Liver (tissue), 9 donors: ENCODE measurements around the gene PHF11. TPM values are rescaled to one million over a fixed set of nuclear protein-coding genes. Genes with fewer than 3 reads are reported as not detected.

Source experiments
- DNase-seq: peaks from one replicate; pipeline ENCODE4 v3.0.0-alpha.2; 2017; ENCODE audit warnings: low spot score
- H3K27ac ChIP-seq, 2 donors: one replicate each; pipeline ENCODE4 v1.7.0; 2013; ENCODE audit warnings: inconsistent platforms in 2 of 2, low read length in 2 of 2, control low read depth in 1 of 2, low read depth in 1 of 2, mild to moderate bottlenecking in 1 of 2
- H3K27me3 ChIP-seq, 4 donors: one replicate each; pipeline versions ENCODE4 v1.6.1 to v1.7.0; 2013; ENCODE audit warnings: low read length in 3 of 4, inconsistent platforms in 1 of 4, mild to moderate bottlenecking in 1 of 4, moderate library complexity in 1 of 4; ENCODE audit not compliant: control insufficient read depth in 4 of 4, insufficient read depth in 4 of 4
- H3K36me3 ChIP-seq, 4 donors: one replicate each; pipeline versions ENCODE4 v1.6.1 to v1.7.0; 2013; ENCODE audit warnings: low read length in 3 of 4, mild to moderate bottlenecking in 3 of 4, low read depth in 1 of 4, moderate library complexity in 1 of 4; ENCODE audit not compliant: control insufficient read depth in 4 of 4, insufficient read depth in 3 of 4
- H3K4me1 ChIP-seq, 4 donors: one replicate each; pipeline versions ENCODE4 v1.6.1 to v1.7.0; 2013; ENCODE audit warnings: low read length in 3 of 4, mild to moderate bottlenecking in 3 of 4, moderate library complexity in 1 of 4; ENCODE audit not compliant: control insufficient read depth in 4 of 4, insufficient read depth in 4 of 4
- H3K4me3 ChIP-seq, 3 donors: one replicate each; pipeline versions ENCODE4 v1.6.1 to v1.7.0; 2013; ENCODE audit warnings: low read length in 3 of 3, control low read depth in 1 of 3, low read depth in 1 of 3, mild to moderate bottlenecking in 1 of 3
- H3K9ac ChIP-seq, 2 donors: one replicate each; pipeline ENCODE4 v1.7.0; 2013; ENCODE audit warnings: low read length in 2 of 2, mild to moderate bottlenecking in 2 of 2, moderate library complexity in 2 of 2, control low read depth in 1 of 2, low read depth in 1 of 2
- H3K9me3 ChIP-seq, 4 donors: one replicate each; pipeline versions ENCODE4 v1.6.1 to v1.7.0; 2013; ENCODE audit warnings: low read length in 3 of 4; ENCODE audit not compliant: control insufficient read depth in 4 of 4
- ATF3 ChIP-seq: IDR thresholded peaks from 2 replicates; pipeline ENCODE4 v1.6.1; 2016; ENCODE audit warnings: antibody characterized with exemption
- EGR1 ChIP-seq, 2 donors: IDR thresholded peaks; 2 replicates each; pipeline ENCODE4 v1.6.1; 2016 to 2018; ENCODE audit warnings: antibody characterized with exemption in 2 of 2, low read depth in 2 of 2
- FOXA2 ChIP-seq: IDR thresholded peaks from 2 replicates; pipeline ENCODE4 v1.6.1; 2016; ENCODE audit warnings: antibody characterized with exemption
- GABPA ChIP-seq, 2 donors: IDR thresholded peaks in 1 of 2; conservative IDR thresholded peaks in 1 of 2; 2 replicates each; pipeline ENCODE4 v1.6.1; 2016; ENCODE audit warnings: antibody characterized with exemption in 2 of 2, mild to moderate bottlenecking in 1 of 2, moderate library complexity in 1 of 2
- HNF4A ChIP-seq, 2 donors: conservative IDR thresholded peaks; 2 replicates each; pipeline ENCODE4 v1.6.1; 2016; ENCODE audit warnings: antibody characterized with exemption in 2 of 2, mild to moderate bottlenecking in 2 of 2
- HNF4G ChIP-seq: IDR thresholded peaks from 2 replicates; pipeline ENCODE4 v1.6.1; 2016; ENCODE audit warnings: antibody characterized with exemption
- JUND ChIP-seq, 2 donors: IDR thresholded peaks; 2 replicates each; pipeline ENCODE4 v1.6.1; 2016; ENCODE audit warnings: antibody characterized with exemption in 2 of 2
- MAX ChIP-seq: IDR thresholded peaks from 2 replicates; pipeline ENCODE4 v1.6.1; 2016; ENCODE audit warnings: antibody characterized with exemption
- NR2F2 ChIP-seq: IDR thresholded peaks from 2 replicates; pipeline ENCODE4 v1.6.1; 2016; ENCODE audit warnings: antibody characterized with exemption
- RXRA ChIP-seq, 2 donors: IDR thresholded peaks; 2 replicates each; pipeline ENCODE4 v1.6.1; 2017 to 2018; ENCODE audit warnings: antibody characterized with exemption in 2 of 2, mild to moderate bottlenecking in 1 of 2
- SP1 ChIP-seq: IDR thresholded peaks from 2 replicates; pipeline ENCODE4 v1.6.1; 2018; ENCODE audit warnings: antibody characterized with exemption, mild to moderate bottlenecking
- TAF1 ChIP-seq: conservative IDR thresholded peaks from 2 replicates; pipeline ENCODE4 v1.6.1; 2016; ENCODE audit warnings: antibody characterized with exemption, mild to moderate bottlenecking
- YY1 ChIP-seq: IDR thresholded peaks from 2 replicates; pipeline ENCODE4 v1.6.1; 2016; ENCODE audit warnings: antibody characterized with exemption, mild to moderate bottlenecking
- WGBS: extraction: QIAGEN DNeasy Blood & Tissue Kit; methylation state at CpG from one replicate; pipeline ENCODE4 v1.1.7; 2013; 5-methylcytosine and 5-hydroxymethylcytosine counted together
- polyA plus RNA-seq, 2 donors: library from polyadenylated mRNA; stranded (reverse) in 1 of 2; unstranded in 1 of 2; fragments of 200-250 nt in 1 of 2; fragments of >200 nt in 1 of 2; fragmentation: Nextera tagmentation in 1 of 2; extraction: Ambion mirVana in 1 of 2; gene quantifications; one replicate each; pipeline versions ENCODE4 v1.2.1 to v1.2.3, GENCODE V29; 2013 to 2015
- total RNA-seq, 2 donors: library from RNA; depleted of rRNA; stranded (reverse); fragments of >200 nt; gene quantifications; one replicate each; pipeline ENCODE4 v1.2.3, GENCODE V29; 2014
- TF ChIP-seq, protein P1 (sequence below): fragments of 150-350 bp; IDR thresholded peaks from 2 replicates; pipeline ENCODE4 v1.5.1; 2017; ENCODE audit warnings: improper control_type of control experiment, low read depth, low read length; ENCODE audit not compliant: missing input control
- TF ChIP-seq, protein P2 (sequence below): IDR thresholded peaks from 2 replicates; pipeline ENCODE4 v1.6.1; 2016; ENCODE audit warnings: antibody characterized with exemption, mild to moderate bottlenecking
- TF ChIP-seq, protein P3 (sequence below): IDR thresholded peaks from 2 replicates; pipeline ENCODE4 v1.6.1; 2016; ENCODE audit warnings: antibody characterized with exemption
- donor health status: healthy.
- donor health status: healthy.
- donor health status: healthy.
- donor health status: healthy.
- donor health status: healthy.

Gene PHF11
- total and polyA plus RNA-seq, 4 donors = 8.6 to 16.1 (median 11.5) TPM

DNA sequence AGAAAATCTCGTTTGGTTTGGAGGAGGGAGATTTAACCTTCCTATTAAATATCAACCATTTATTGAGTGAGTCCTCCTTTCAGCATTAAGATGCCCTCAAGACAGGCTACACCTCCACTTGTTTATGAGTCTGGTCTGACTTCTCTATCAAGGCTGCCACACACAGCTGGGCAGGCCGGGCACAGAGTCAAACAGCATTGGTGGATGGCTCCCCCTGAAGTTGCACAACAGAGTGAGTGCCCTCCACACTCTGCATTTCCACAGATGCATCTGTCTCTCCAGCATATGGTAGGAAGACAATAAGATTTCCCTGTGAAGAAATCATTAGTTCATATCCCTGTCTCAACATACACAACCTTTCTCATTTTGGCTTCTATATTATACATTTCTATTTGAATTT lies 31.4 kb downstream of the PHF11 start:
- Histone ChIP-seq H3K4me1 (no peaks in the 10 kb centered on the region), H3K9ac (no peak overlapping the region), H3K27me3 (no peaks in the 10 kb centered on the region), H3K27ac (no peak overlapping the region), H3K4me3 (no peak overlapping the region), H3K9me3 (no peaks in the 10 kb centered on the region), H3K36me3 (peaks cover 3 to 12% (median 10%) of the 10 kb centered on the region in 4 donors)
- DNase-seq = no peak
- no peak for TF ChIP-seq GABPA (IDR thresholded peaks at IDR 0.05 in 1 of 2, conservative IDR thresholded peaks at IDR 0.05 in 1 of 2)
- TF ChIP-seq JUND (IDR thresholded peaks at IDR 0.05) = no peak
- TF ChIP-seq HNF4G = no peak
- TF ChIP-seq, protein P1, sequence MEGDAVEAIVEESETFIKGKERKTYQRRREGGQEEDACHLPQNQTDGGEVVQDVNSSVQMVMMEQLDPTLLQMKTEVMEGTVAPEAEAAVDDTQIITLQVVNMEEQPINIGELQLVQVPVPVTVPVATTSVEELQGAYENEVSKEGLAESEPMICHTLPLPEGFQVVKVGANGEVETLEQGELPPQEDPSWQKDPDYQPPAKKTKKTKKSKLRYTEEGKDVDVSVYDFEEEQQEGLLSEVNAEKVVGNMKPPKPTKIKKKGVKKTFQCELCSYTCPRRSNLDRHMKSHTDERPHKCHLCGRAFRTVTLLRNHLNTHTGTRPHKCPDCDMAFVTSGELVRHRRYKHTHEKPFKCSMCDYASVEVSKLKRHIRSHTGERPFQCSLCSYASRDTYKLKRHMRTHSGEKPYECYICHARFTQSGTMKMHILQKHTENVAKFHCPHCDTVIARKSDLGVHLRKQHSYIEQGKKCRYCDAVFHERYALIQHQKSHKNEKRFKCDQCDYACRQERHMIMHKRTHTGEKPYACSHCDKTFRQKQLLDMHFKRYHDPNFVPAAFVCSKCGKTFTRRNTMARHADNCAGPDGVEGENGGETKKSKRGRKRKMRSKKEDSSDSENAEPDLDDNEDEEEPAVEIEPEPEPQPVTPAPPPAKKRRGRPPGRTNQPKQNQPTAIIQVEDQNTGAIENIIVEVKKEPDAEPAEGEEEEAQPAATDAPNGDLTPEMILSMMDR = no peak
- TF ChIP-seq FOXA2 = no peak
- no peak for TF ChIP-seq EGR1 (IDR thresholded peaks at IDR 0.05; ENCODE audit: low read depth in 2 of 2)
- no peak for TF ChIP-seq ATF3
- TF ChIP-seq SP1 = no peak
- TF ChIP-seq HNF4A (conservative IDR thresholded peaks at IDR 0.05) = no peak
- TF ChIP-seq RXRA (IDR thresholded peaks at IDR 0.05) = no peak
- no peak for TF ChIP-seq MAX
- TF ChIP-seq, protein P2, sequence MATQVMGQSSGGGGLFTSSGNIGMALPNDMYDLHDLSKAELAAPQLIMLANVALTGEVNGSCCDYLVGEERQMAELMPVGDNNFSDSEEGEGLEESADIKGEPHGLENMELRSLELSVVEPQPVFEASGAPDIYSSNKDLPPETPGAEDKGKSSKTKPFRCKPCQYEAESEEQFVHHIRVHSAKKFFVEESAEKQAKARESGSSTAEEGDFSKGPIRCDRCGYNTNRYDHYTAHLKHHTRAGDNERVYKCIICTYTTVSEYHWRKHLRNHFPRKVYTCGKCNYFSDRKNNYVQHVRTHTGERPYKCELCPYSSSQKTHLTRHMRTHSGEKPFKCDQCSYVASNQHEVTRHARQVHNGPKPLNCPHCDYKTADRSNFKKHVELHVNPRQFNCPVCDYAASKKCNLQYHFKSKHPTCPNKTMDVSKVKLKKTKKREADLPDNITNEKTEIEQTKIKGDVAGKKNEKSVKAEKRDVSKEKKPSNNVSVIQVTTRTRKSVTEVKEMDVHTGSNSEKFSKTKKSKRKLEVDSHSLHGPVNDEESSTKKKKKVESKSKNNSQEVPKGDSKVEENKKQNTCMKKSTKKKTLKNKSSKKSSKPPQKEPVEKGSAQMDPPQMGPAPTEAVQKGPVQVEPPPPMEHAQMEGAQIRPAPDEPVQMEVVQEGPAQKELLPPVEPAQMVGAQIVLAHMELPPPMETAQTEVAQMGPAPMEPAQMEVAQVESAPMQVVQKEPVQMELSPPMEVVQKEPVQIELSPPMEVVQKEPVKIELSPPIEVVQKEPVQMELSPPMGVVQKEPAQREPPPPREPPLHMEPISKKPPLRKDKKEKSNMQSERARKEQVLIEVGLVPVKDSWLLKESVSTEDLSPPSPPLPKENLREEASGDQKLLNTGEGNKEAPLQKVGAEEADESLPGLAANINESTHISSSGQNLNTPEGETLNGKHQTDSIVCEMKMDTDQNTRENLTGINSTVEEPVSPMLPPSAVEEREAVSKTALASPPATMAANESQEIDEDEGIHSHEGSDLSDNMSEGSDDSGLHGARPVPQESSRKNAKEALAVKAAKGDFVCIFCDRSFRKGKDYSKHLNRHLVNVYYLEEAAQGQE = no peak
- TF ChIP-seq TAF1 = no peak
- TF ChIP-seq YY1 = no peak
- TF ChIP-seq, protein P3, sequence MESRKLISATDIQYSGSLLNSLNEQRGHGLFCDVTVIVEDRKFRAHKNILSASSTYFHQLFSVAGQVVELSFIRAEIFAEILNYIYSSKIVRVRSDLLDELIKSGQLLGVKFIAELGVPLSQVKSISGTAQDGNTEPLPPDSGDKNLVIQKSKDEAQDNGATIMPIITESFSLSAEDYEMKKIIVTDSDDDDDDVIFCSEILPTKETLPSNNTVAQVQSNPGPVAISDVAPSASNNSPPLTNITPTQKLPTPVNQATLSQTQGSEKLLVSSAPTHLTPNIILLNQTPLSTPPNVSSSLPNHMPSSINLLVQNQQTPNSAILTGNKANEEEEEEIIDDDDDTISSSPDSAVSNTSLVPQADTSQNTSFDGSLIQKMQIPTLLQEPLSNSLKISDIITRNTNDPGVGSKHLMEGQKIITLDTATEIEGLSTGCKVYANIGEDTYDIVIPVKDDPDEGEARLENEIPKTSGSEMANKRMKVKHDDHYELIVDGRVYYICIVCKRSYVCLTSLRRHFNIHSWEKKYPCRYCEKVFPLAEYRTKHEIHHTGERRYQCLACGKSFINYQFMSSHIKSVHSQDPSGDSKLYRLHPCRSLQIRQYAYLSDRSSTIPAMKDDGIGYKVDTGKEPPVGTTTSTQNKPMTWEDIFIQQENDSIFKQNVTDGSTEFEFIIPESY = no peak
- 54% methylated on average over 2 of the region's 2 CpGs for WGBS

DNA sequence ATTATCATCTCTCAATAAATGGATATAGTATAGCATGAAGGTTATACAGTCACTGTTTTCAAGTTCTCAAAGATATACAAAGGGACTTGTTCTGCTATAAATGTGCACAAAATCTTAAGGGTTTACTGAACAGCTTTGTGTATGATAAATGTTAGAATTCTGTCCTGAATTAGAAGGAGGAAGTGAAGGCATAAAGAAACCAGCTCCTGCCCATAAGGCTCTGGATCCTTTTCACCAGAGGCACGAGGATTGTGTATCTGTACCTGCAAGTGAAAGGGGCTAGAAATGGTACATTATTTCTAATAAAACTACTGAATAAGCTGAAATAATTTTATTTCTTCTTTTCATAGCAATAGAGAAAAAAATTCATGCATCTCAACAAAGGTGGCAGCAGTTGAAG lies 32.4 kb downstream of the PHF11 start:
- no peaks in the 10 kb centered on the region for H3K4me1 ChIP-seq
- H3K4me3 ChIP-seq = no peak overlapping the region
- WGBS = 86% methylated on average over 1 of the region's 1 CpG
- H3K36me3 ChIP-seq = peaks cover 3 to 10% (median 9%) of the 10 kb centered on the region in 4 donors
- no peak for DNase-seq
- no peaks in the 10 kb centered on the region for H3K27me3 ChIP-seq
- no peaks in the 10 kb centered on the region for H3K9me3 ChIP-seq
- H3K9ac ChIP-seq = no peak overlapping the region
- no peak overlapping the region for H3K27ac ChIP-seq
- TF ChIP-seq TAF1 (no peak), NR2F2 (no peak), RXRA (IDR thresholded peaks at IDR 0.05) (no peak), MAX (no peak), ATF3 (no peak), HNF4G (no peak)
- TF ChIP-seq, protein P2 = no peak
- TF ChIP-seq, protein P1 = no peak
